SK-N-MC (cell line): ENCODE data around the gene CENPL.
"Not testable (repeated sequence)": the region's sequence is repeated elsewhere in the genome, so short reads cannot be mapped to it uniquely, and the experiment has no call there.

Experiments
- DNase-seq: peaks from one replicate; pipeline ENCODE4 v3.0.0-alpha.2; 2011; ENCODE audit warnings: low read depth, low spot score
- H3K27ac ChIP-seq: fragments of 200-600 bp; sonication (generic); 2 replicates; pipeline ENCODE4 v1.5.1; 2016; ENCODE audit warnings: mixed run types
- H3K36me3 ChIP-seq: fragments of 200-600 bp; sonication (generic); 2 replicates; pipeline ENCODE4 v1.6.1; 2017; ENCODE audit warnings: antibody characterized with exemption, low read length, mixed read lengths; ENCODE audit not compliant: insufficient read depth
- H3K4me3 ChIP-seq: fragments of 200-600 bp; sonication (generic); 2 replicates; pipeline ENCODE4 v1.5.1; 2016
- H3K9ac ChIP-seq: fragments of 200-600 bp; sonication (generic); 2 replicates; pipeline ENCODE4 v1.8.0; 2017; ENCODE audit warnings: mixed run types, mixed read lengths; ENCODE audit not compliant: insufficient read length
- H3K9me3 ChIP-seq: fragments of 200-600 bp; sonication (generic); 2 replicates; pipeline ENCODE4 v1.6.1; 2017; ENCODE audit warnings: low read depth, mild to moderate bottlenecking, antibody characterized with exemption, low read length, moderate library complexity, mixed read lengths
- EZH2 ChIP-seq: fragments of 200-600 bp; sonication (generic); IDR thresholded peaks from one replicate; pipeline ENCODE4 v1.6.1; 2017; ENCODE audit warnings: antibody characterized with exemption
- FOXP2 ChIP-seq: optimal IDR thresholded peaks from 2 replicates; pipeline ENCODE3; 2011; ENCODE audit warnings: mild to moderate bottlenecking, moderate library complexity; ENCODE audit not compliant: insufficient read depth; ENCODE audit errors: extremely low read length, control extremely low read depth
- POLR2AphosphoS5 ChIP-seq: IDR thresholded peaks from 2 replicates; pipeline ENCODE4 v1.6.1; 2012; ENCODE audit warnings: mild to moderate bottlenecking, low read depth, low read length, borderline replicate concordance

CENPL gene

GRCh38 chr1:173861731-173862145, 37.1 kb upstream of the CENPL start:
- peak overlapping the region; percentile 51; the same call in 1 of the 2 replicates for H3K27ac ChIP-seq
- DNase-seq: no peak
- H3K4me3 ChIP-seq: no peak overlapping the region
- no peak overlapping the region for H3K9ac ChIP-seq
- peaks cover 64% of the 10 kb centered on the region for H3K36me3 ChIP-seq
- TF ChIP-seq EZH2 (no peak), POLR2AphosphoS5 (peak; percentile 20; the same call in 1 of the 2 replicates), FOXP2 (no peak)
- H3K9me3 ChIP-seq: no peaks in the 10 kb centered on the region

- Histone ChIP-seq H3K4me3 (no peak overlapping the region), H3K9ac (no peak overlapping the region), H3K36me3 (peaks cover 63% of the 10 kb centered on the region), H3K9me3 (no peaks in the 10 kb centered on the region), H3K27ac (peak overlapping the region; percentile 80)
- no peak for DNase-seq
- TF ChIP-seq EZH2: no peak
- TF ChIP-seq FOXP2: no peak
- TF ChIP-seq POLR2AphosphoS5: no peak
These were observed 35.4 kb upstream of the CENPL start for GRCh38 chr1:173860065-173860464.

GRCh38 chr1:173859547-173859946, 34.9 kb upstream of the CENPL start:
- not testable (repeated sequence) for H3K27ac ChIP-seq, H3K9ac ChIP-seq, H3K4me3 ChIP-seq, DNase-seq, H3K9me3 ChIP-seq
- peaks cover 62% of the 10 kb centered on the region for H3K36me3 ChIP-seq

- no peak overlapping the region for H3K4me3 ChIP-seq
- no peak for DNase-seq
- no peak overlapping the region for H3K27ac ChIP-seq
- H3K36me3 ChIP-seq: peaks cover 59% of the 10 kb centered on the region
- H3K9me3 ChIP-seq: no peaks in the 10 kb centered on the region
- no peak for TF ChIP-seq EZH2
- no peak for TF ChIP-seq POLR2AphosphoS5
- TF ChIP-seq FOXP2: no peak
- H3K9ac ChIP-seq: no peak overlapping the region
These were observed 32.8 kb upstream of the CENPL start for GRCh38 chr1:173857363-173857917.

GRCh38 chr1:173856903-173857302, 32.2 kb upstream of the CENPL start:
- DNase-seq: no peak
- no peak overlapping the region for H3K27ac ChIP-seq
- TF ChIP-seq EZH2 (no peak), FOXP2 (no peak), POLR2AphosphoS5 (no peak)
- H3K9me3 ChIP-seq: no peaks in the 10 kb centered on the region
- H3K4me3 ChIP-seq: no peak overlapping the region
- H3K9ac ChIP-seq: no peak overlapping the region
- H3K36me3 ChIP-seq: peaks cover 61% of the 10 kb centered on the region

GRCh38 chr1:173856014-173856413, 31.3 kb upstream of the CENPL start:
- no peaks in the 10 kb centered on the region for H3K9me3 ChIP-seq
- H3K9ac ChIP-seq: no peak overlapping the region
- H3K4me3 ChIP-seq: no peak overlapping the region
- no peak overlapping the region for H3K27ac ChIP-seq
- DNase-seq: no peak
- peaks cover 64% of the 10 kb centered on the region for H3K36me3 ChIP-seq
- TF ChIP-seq FOXP2 (no peak), POLR2AphosphoS5 (no peak; the same call in 1 of the 2 replicates), EZH2 (no peak)

- no peak overlapping the region; the same call in 1 of the 2 replicates for H3K27ac ChIP-seq
- H3K9ac ChIP-seq: no peak overlapping the region
- no peaks in the 10 kb centered on the region for H3K9me3 ChIP-seq
- no peak for DNase-seq
- no peak overlapping the region for H3K4me3 ChIP-seq
- TF ChIP-seq POLR2AphosphoS5 (no peak), EZH2 (no peak), FOXP2 (no peak)
- H3K36me3 ChIP-seq: peaks cover 51% of the 10 kb centered on the region
These were observed 28.4 kb upstream of the CENPL start for GRCh38 chr1:173853074-173853473.

- TF ChIP-seq POLR2AphosphoS5 (no peak), FOXP2 (no peak), EZH2 (no peak)
- Histone ChIP-seq H3K9ac (no peak overlapping the region), H3K36me3 (peaks cover 42% of the 10 kb centered on the region), H3K9me3 (no peaks in the 10 kb centered on the region), H3K4me3 (no peak overlapping the region), H3K27ac (no peak overlapping the region)
- no peak for DNase-seq
These were observed 27.4 kb upstream of the CENPL start for GRCh38 chr1:173852105-173852504.

- DNase-seq: no peak
- Histone ChIP-seq H3K9ac (no peak overlapping the region), H3K9me3 (no peaks in the 10 kb centered on the region), H3K36me3 (peaks cover 54% of the 10 kb centered on the region), H3K27ac (no peak overlapping the region), H3K4me3 (no peak overlapping the region)
- TF ChIP-seq EZH2: no peak
- no peak for TF ChIP-seq FOXP2
- no peak for TF ChIP-seq POLR2AphosphoS5
These were observed 8.1 kb upstream of the CENPL start for GRCh38 chr1:173832748-173833147.
